CD4-positive, alpha-beta T cell (primary cell): Measurements from ENCODE around the gene ALDH16A1. TPM values are rescaled to one million over a fixed set of nuclear protein-coding genes. Genes with fewer than 3 reads are reported as not detected.

ENCODE experiments used
- ATAC-seq: fragments of 200-7000 bp; cut with Tn5 transposase; one replicate; pipeline ENCODE4 v1.10.0; 2022; ENCODE audit warnings: mild to moderate bottlenecking; ENCODE audit not compliant: poor library complexity
- CTCF ChIA-PET: fragments of 350-600 bp; sonication (Branson Sonifier 250); formaldehyde crosslinking; loops from one replicate; lab custom pipeline; 2021; ENCODE audit warnings: antibody characterized with exemption, inconsistent platforms; lab: Charles Lee
- POLR2A ChIA-PET: fragments of 350-600 bp; sonication (Branson Sonifier 250); formaldehyde crosslinking; loops from one replicate; lab custom pipeline; 2021; ENCODE audit warnings: antibody characterized with exemption, inconsistent platforms; lab: Charles Lee
- DNase-seq, 14 experiments: peaks; one replicate each; pipeline ENCODE4 v3.0.0-alpha.2; 2013 to 2020; ENCODE audit warnings: mixed read lengths in 2 of 14
- H3K27ac ChIP-seq, 2 donors: one replicate each; pipeline versions ENCODE4 v1.5.1 to v1.7.0; 2013; ENCODE audit warnings: low read length in 2 of 2, low read depth in 1 of 2, mild to moderate bottlenecking in 1 of 2
- H3K27me3 ChIP-seq, 2 experiments: 1 replicate in 1 of 2; 2 replicates in 1 of 2; pipeline versions ENCODE4 v1.6.1 to v1.7.0; 2013; ENCODE audit warnings: low read length in 2 of 2, control low read depth in 1 of 2, mild to moderate bottlenecking in 1 of 2, moderate library complexity in 1 of 2; ENCODE audit not compliant: insufficient read depth in 2 of 2, control insufficient read depth in 1 of 2
- H3K36me3 ChIP-seq: one replicate; pipeline ENCODE4 v1.6.1; 2013; ENCODE audit warnings: low read length, control low read depth; ENCODE audit not compliant: insufficient read depth
- H3K4me1 ChIP-seq: one replicate; pipeline ENCODE4 v1.6.1; 2013; ENCODE audit warnings: low read length, control low read depth; ENCODE audit not compliant: insufficient read depth
- H3K4me3 ChIP-seq: one replicate; pipeline ENCODE4 v1.5.1; 2013; ENCODE audit warnings: mild to moderate bottlenecking, low read length, moderate library complexity
- H3K9me3 ChIP-seq, 2 experiments: 1 replicate in 1 of 2; 2 replicates in 1 of 2; pipeline versions ENCODE4 v1.6.1 to v1.7.0; 2013; ENCODE audit warnings: low read length in 2 of 2, mild to moderate bottlenecking in 2 of 2, control low read depth in 1 of 2, moderate library complexity in 1 of 2; ENCODE audit not compliant: control insufficient read depth in 1 of 2, insufficient read depth in 1 of 2
- H3K27ac Mint-ChIP-seq: one replicate; pipeline ENCODE4 v1.8.0; 2020; ENCODE audit warnings: mixed read lengths
- H3K27me3 Mint-ChIP-seq: one replicate; pipeline ENCODE4 v1.8.0; 2021; ENCODE audit warnings: mixed read lengths
- H3K36me3 Mint-ChIP-seq: one replicate; pipeline ENCODE4 v1.8.0; 2021; ENCODE audit warnings: low read depth, mixed read lengths
- H3K4me1 Mint-ChIP-seq: one replicate; pipeline ENCODE4 v1.8.0; 2021; ENCODE audit warnings: low read depth, mixed read lengths
- H3K4me3 Mint-ChIP-seq: one replicate; pipeline ENCODE4 v1.8.0; 2020; ENCODE audit warnings: mild to moderate bottlenecking, mixed read lengths
- H3K9me3 Mint-ChIP-seq: one replicate; pipeline ENCODE4 v1.8.0; 2020; ENCODE audit warnings: mixed read lengths
- intact Hi-C, 2 experiments: fragments of 100-400 bp; cut with DNase I in 1 of 2; cut with micrococcal nuclease in 1 of 2; formaldehyde crosslinking; loops; one replicate each; pipeline versions ENCODE4 v1.15.1 to v1.9.0; 2023 to 2025; cut with DNase I, micrococcal nuclease
- total RNA-seq, 174 experiments: library from RNA in 2 of 174; stranded (reverse) in 2 of 174; gene quantifications; one replicate each; pipeline ENCODE4 v1.2.3 and lab custom pipeline; 2021 to 2026
- TF ChIP-seq, protein P1 (sequence below): fragments of 200-600 bp; IDR thresholded peaks from one replicate; pipeline ENCODE4 v1.8.0; 2022; ENCODE audit warnings: antibody characterized with exemption, mild to moderate bottlenecking

The ALDH16A1 gene
- total RNA-seq, 2 experiments from 2014 or later = 25.1 to 25.8 TPM

- Histone ChIP-seq H3K27ac (peak overlapping the region; percentile 60 to 81), H3K27me3 (no peaks in the 10 kb centered on the region), H3K4me3 (peak overlapping the region; percentile 77), H3K4me1 (peaks cover 67% of the 10 kb centered on the region), H3K9me3 (peaks cover 0 to 8% of the 10 kb centered on the region in 2 experiments), H3K36me3 (peaks cover 79% of the 10 kb centered on the region)
- ChIA-PET POLR2A (interaction anchor here (0.7 to 3.5 kb wide), 7 partner anchors 7 to 153 kb away, joined by 3 to 52 read pairs (median 12); partner anchors contain the start of genes PIH1D1, RPS11 and SCAF1), CTCF (interaction anchor here (0.8 to 1.5 kb wide), 7 partner anchors 13 to 81 kb away, joined by 3 to 5 read pairs (median 4); partner anchors contain the start of gene FLT3LG)
- H3K27me3 Mint-ChIP-seq = no peaks in the 10 kb centered on the region
- H3K4me1 Mint-ChIP-seq = peaks cover 67% of the 10 kb centered on the region
- peak overlapping the region; percentile 92 for H3K27ac Mint-ChIP-seq
- ATAC-seq = no peak
- intact Hi-C loops = loop anchor here in 1 of 2 experiments (2.0 to 10.0 kb wide), 2 partner anchors 14 to 404 kb away; partner anchors contain the start of genes FLT3LG and SNRNP70
- TF ChIP-seq, protein P1, sequence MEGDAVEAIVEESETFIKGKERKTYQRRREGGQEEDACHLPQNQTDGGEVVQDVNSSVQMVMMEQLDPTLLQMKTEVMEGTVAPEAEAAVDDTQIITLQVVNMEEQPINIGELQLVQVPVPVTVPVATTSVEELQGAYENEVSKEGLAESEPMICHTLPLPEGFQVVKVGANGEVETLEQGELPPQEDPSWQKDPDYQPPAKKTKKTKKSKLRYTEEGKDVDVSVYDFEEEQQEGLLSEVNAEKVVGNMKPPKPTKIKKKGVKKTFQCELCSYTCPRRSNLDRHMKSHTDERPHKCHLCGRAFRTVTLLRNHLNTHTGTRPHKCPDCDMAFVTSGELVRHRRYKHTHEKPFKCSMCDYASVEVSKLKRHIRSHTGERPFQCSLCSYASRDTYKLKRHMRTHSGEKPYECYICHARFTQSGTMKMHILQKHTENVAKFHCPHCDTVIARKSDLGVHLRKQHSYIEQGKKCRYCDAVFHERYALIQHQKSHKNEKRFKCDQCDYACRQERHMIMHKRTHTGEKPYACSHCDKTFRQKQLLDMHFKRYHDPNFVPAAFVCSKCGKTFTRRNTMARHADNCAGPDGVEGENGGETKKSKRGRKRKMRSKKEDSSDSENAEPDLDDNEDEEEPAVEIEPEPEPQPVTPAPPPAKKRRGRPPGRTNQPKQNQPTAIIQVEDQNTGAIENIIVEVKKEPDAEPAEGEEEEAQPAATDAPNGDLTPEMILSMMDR = no peak
- H3K36me3 Mint-ChIP-seq = peaks cover 86% of the 10 kb centered on the region
- no peaks in the 10 kb centered on the region for H3K9me3 Mint-ChIP-seq
- peak overlapping the region; percentile 91 for H3K4me3 Mint-ChIP-seq
- peak in 1 of 14 experiments; percentile 20 for DNase-seq
These were observed 36.0 kb downstream of the ALDH16A1 start for GRCh38 chr19:49488863-49489537.

DNA sequence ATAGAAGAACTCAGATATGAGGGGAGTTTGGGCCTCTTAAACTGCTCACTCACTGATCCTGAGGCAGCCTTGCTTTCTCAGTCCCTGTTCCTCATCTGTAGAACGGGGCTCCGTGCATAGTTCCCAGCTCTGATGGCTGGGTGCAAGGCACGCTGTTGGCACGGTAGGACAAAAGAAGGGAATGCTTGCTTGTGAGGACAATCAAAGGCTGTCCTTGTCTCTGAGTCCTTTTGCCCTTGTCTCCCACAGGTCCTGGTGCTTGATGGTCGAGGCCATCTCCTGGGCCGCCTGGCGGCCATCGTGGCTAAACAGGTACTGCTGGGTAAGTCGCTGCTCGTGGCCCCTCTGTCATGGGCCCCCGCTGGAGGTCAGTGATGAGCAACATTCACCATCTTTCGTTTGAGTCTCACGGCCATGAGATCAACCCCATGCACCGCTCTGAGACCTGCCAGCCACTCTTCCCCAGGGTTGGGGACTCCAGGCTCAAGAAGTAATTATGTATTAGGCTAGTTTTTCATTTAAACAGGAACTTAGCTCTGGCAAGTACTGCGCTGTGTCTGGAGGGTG, 36.7 kb downstream of the ALDH16A1 start:
- peak overlapping the region; percentile 92 for H3K27ac Mint-ChIP-seq
- ATAC-seq = no peak
- Histone ChIP-seq H3K27me3 (no peaks in the 10 kb centered on the region), H3K36me3 (peaks cover 72% of the 10 kb centered on the region), H3K9me3 (peaks cover 0 to 10% of the 10 kb centered on the region in 2 experiments), H3K27ac (peak overlapping the region; percentile 60 to 81), H3K4me1 (peaks cover 72% of the 10 kb centered on the region), H3K4me3 (peak overlapping the region; percentile 77)
- ChIA-PET CTCF (interaction anchor here (0.8 to 1.1 kb wide), 5 partner anchors 13 to 81 kb away, joined by 3 to 4 read pairs (median 3); partner anchors contain the start of gene FLT3LG), POLR2A (interaction anchor here (0.7 to 2.6 kb wide), 6 partner anchors 13 to 187 kb away, joined by 3 to 24 read pairs (median 4); partner anchors contain the start of gene SCAF1)
- no peaks in the 10 kb centered on the region for H3K27me3 Mint-ChIP-seq
- peak overlapping the region; percentile 91 for H3K4me3 Mint-ChIP-seq
- peaks cover 67% of the 10 kb centered on the region for H3K4me1 Mint-ChIP-seq
- TF ChIP-seq, protein P1 = no peak
- peaks cover 79% of the 10 kb centered on the region for H3K36me3 Mint-ChIP-seq
- no peaks in the 10 kb centered on the region for H3K9me3 Mint-ChIP-seq
- intact Hi-C loops = loop anchor here in 1 of 2 experiments (2.0 to 10.0 kb wide), 3 partner anchors 15 to 405 kb away; partner anchors contain the start of genes FLT3LG, FUZ, MED25 and SNRNP70
- DNase-seq = peak in 4 of 14 experiments; percentile 34 to 79 (median 65)

GRCh38 chr19:49490287-49491029, 37.4 kb downstream of the ALDH16A1 start:
- H3K36me3 Mint-ChIP-seq = peaks cover 74% of the 10 kb centered on the region
- POLR2A ChIA-PET = interaction anchor here (1.4 to 2.5 kb wide), 3 partner anchors 9 to 186 kb away, joined by 3 to 14 read pairs (median 6); no protein-coding TSS in a partner anchor

More at GRCh38 chr19:49490287-49491029, 37.4 kb downstream of the ALDH16A1 start:
- peaks cover 80% of the 10 kb centered on the region for H3K4me1 ChIP-seq
- peak overlapping the region; percentile 60 to 81 for H3K27ac ChIP-seq
- TF ChIP-seq, protein P1 = no peak
- DNase-seq (peak in 3 of 14 experiments; percentile 31 to 58 (median 52)), ATAC-seq (no peak)
- H3K4me3 ChIP-seq = peak overlapping the region; percentile 77
- Mint-ChIP-seq H3K27ac (peak overlapping the region; percentile 92), H3K9me3 (no peaks in the 10 kb centered on the region), H3K4me1 (peaks cover 67% of the 10 kb centered on the region), H3K27me3 (no peaks in the 10 kb centered on the region), H3K4me3 (peak overlapping the region; percentile 91)
- CTCF ChIA-PET = interaction anchor here (0.8 to 1.1 kb wide), 2 partner anchors 16 to 20 kb away, joined by 3 read pairs; no protein-coding TSS in a partner anchor
- peaks cover 0 to 10% of the 10 kb centered on the region in 2 experiments for H3K9me3 ChIP-seq
- H3K36me3 ChIP-seq = peaks cover 66% of the 10 kb centered on the region
- intact Hi-C loops = loop anchor here in 1 of 2 experiments (10.0 kb wide), 1 partner anchor 324 kb away; the partner anchor contains the start of genes FUZ and MED25
- no peaks in the 10 kb centered on the region for H3K27me3 ChIP-seq
